GM23338 (cell line): ENCODE results near the gene CCDC85B. TPM values are rescaled to one million over a fixed set of nuclear protein-coding genes. Genes with fewer than 3 reads are reported as not detected.

ENCODE experiments used
- ATAC-seq: fragments of 200-7000 bp; cut with Tn5 transposase; 3 replicates; pipeline ENCODE4 v1.9.1; 2020
- DNase-seq: peaks from one replicate; pipeline ENCODE4 v3.0.0-alpha.2; 2015; ENCODE audit warnings: low spot score
- H2AFZ ChIP-seq: fragments of 200-600 bp; sonication (generic); 2 replicates; pipeline ENCODE4 v1.8.0; 2016; ENCODE audit warnings: antibody characterized with exemption, mild to moderate bottlenecking, moderate library complexity
- H3F3A ChIP-seq: fragments of 200-600 bp; sonication (generic); replicated peaks from 2 replicates; pipeline ENCODE4 v1.8.0; 2017; ENCODE audit warnings: antibody characterized with exemption, mixed run types, low read depth
- H3K27ac ChIP-seq: fragments of 200-600 bp; sonication (generic); 2 replicates; pipeline ENCODE4 v1.6.1; 2016; ENCODE audit warnings: low read depth
- H3K27me3 ChIP-seq: fragments of 200-600 bp; sonication (generic); 2 replicates; pipeline ENCODE4 v1.8.0; 2016; ENCODE audit warnings: mild to moderate bottlenecking, mixed run types, moderate library complexity; ENCODE audit not compliant: insufficient read depth
- H3K36me3 ChIP-seq: fragments of 200-600 bp; sonication (generic); 2 replicates; pipeline ENCODE4 v1.8.0; 2016; ENCODE audit warnings: mild to moderate bottlenecking; ENCODE audit not compliant: insufficient read depth
- H3K4me1 ChIP-seq: fragments of 200-600 bp; sonication (generic); 2 replicates; pipeline ENCODE4 v1.8.0; 2016; ENCODE audit warnings: mild to moderate bottlenecking, moderate library complexity; ENCODE audit not compliant: insufficient read depth
- H3K4me2 ChIP-seq: fragments of 200-600 bp; sonication (generic); 2 replicates; pipeline ENCODE4 v1.7.1; 2017; ENCODE audit warnings: mixed run types
- H3K4me3 ChIP-seq: fragments of 200-600 bp; sonication (generic); 2 replicates; pipeline ENCODE4 v1.6.1; 2016; ENCODE audit warnings: mixed run types
- H3K79me2 ChIP-seq: fragments of 200-600 bp; sonication (generic); replicated peaks from 2 replicates; pipeline ENCODE4 v1.8.0; 2017; ENCODE audit warnings: mild to moderate bottlenecking; ENCODE audit not compliant: insufficient read depth
- H3K9me2 ChIP-seq: fragments of 200-600 bp; sonication (generic); 2 replicates; pipeline ENCODE4 v1.8.0; 2017; ENCODE audit not compliant: insufficient read depth
- H4K20me1 ChIP-seq: fragments of 200-600 bp; sonication (generic); replicated peaks from 2 replicates; pipeline ENCODE4 v1.8.0; 2017; ENCODE audit warnings: mild to moderate bottlenecking; ENCODE audit not compliant: insufficient read depth
- H3K27ac Mint-ChIP-seq: 2 replicates; pipeline ENCODE4 v1.8.0; 2020; ENCODE audit warnings: inconsistent platforms, mild to moderate bottlenecking, moderate library complexity, mixed read lengths
- H3K27me3 Mint-ChIP-seq: 3 replicates; pipeline ENCODE4 v1.8.0; 2022; ENCODE audit warnings: low read depth, mild to moderate bottlenecking, moderate library complexity, mixed read lengths, inconsistent platforms; ENCODE audit not compliant: insufficient read depth, poor library complexity
- H3K36me3 Mint-ChIP-seq: 3 replicates; pipeline ENCODE4 v1.8.0; 2021; ENCODE audit warnings: low read depth, mild to moderate bottlenecking, inconsistent platforms, moderate library complexity, mixed read lengths
- H3K4me1 Mint-ChIP-seq: 3 replicates; pipeline ENCODE4 v1.8.0; 2020; ENCODE audit warnings: mild to moderate bottlenecking, inconsistent platforms, mixed read lengths
- H3K4me3 Mint-ChIP-seq: 3 replicates; pipeline ENCODE4 v1.8.0; 2021; ENCODE audit warnings: moderate library complexity, mild to moderate bottlenecking, inconsistent platforms, mixed read lengths
- H3K9me3 Mint-ChIP-seq: 3 replicates; pipeline ENCODE4 v1.8.0; 2020; ENCODE audit warnings: moderate library complexity, mild to moderate bottlenecking, inconsistent platforms, mixed read lengths
- EZH2 ChIP-seq: fragments of 200-600 bp; sonication (generic); IDR thresholded peaks from one replicate; pipeline ENCODE4 v1.8.0; 2017; ENCODE audit warnings: antibody characterized with exemption, mild to moderate bottlenecking, low read depth; ENCODE audit not compliant: unreplicated experiment
- polyA plus RNA-seq: library from polyadenylated mRNA; unstranded; fragments of >200 nt; fragmentation: Nextera tagmentation; extraction: Ambion mirVana; gene quantifications from 2 replicates; pipeline ENCODE4 v1.2.1, GENCODE V29; 2016
- total RNA-seq: library from RNA; depleted of rRNA; stranded (reverse); fragments of >200 nt; shearing (Covaris generic); gene quantifications from 2 replicates; pipeline ENCODE4 v1.2.3, GENCODE V29; 2014
- TF ChIP-seq, protein P1 (sequence below): fragments of 250-450 bp; sonication (Bioruptor Pico); IDR thresholded peaks from 2 replicates; pipeline ENCODE4 v1.5.0; 2020; ENCODE audit warnings: mild to moderate bottlenecking, moderate library complexity

Gene CCDC85B
- total and polyA plus RNA-seq, 2 experiments from 2014 or later: 54.5 to 66.3 TPM

DNA sequence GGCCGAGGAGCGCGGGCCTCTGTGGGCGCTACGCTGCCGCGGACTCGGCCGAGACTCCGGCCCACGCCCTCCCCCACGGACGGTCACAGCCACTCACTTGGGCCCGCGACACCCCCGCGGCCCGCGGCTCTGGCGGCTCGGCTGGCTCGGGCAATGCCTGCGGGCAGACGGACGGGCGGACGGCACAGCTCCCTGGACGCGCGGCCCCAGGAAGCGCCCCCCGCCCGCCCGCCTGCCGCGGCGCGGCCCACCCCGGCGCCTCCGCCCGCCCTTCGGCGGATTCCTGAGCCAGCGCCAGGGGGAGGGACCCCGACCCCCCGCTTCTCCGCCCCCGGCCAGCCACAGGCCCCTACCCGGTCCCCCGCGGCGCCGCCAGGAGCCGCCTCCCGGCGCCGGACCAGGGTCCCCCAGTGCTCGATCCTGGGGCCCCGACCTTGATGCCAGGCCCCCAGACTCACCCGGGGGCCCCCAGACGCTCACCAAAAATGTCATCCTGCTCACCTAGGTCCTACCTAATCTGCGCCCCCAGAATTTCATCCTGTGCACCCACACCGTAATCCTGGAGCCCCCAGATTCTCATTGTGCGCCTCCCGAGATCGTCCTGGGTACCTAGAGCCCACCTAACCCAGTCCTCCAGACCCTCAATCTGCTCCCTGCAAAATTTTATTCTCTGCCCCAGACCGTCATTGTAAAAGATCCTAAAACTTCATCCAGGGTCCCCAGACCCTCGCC lies 17.7 kb upstream of the CCDC85B start, which contains the start of gene EFEMP2:
TSS of gene EFEMP2 (minus strand) at position 215 of the 732 bp plus-strand sequence. CDS start 446 bp downstream, outside the sequence.
- DNase-seq: no peak
- H3K27me3 ChIP-seq: peaks cover 29% of the 10 kb centered on the region
- H2AFZ ChIP-seq: peak within 1 kb of the TSS; percentile 98

More for the DNA sequence above, 17.7 kb upstream of the CCDC85B start, which contains the start of gene EFEMP2:
- no peaks in the 10 kb centered on the region for H3K36me3 ChIP-seq
- no peaks in the 10 kb centered on the region for H3K79me2 ChIP-seq
- Mint-ChIP-seq H3K27me3 (peaks cover 46% of the 10 kb centered on the region), H3K4me3 (peak within 1 kb of the TSS; percentile 75), H3K4me1 (peaks cover 3% of the 10 kb centered on the region; the same call in 2 of the 3 replicates), H3K27ac (no peak within 1 kb of the TSS), H3K9me3 (no peaks in the 10 kb centered on the region; the same call in 2 of the 3 replicates), H3K36me3 (no peaks in the 10 kb centered on the region)
- peak within 1 kb of the TSS; percentile 99 for H3K4me2 ChIP-seq
- H3K27ac ChIP-seq: no peak within 1 kb of the TSS
- peak within 1 kb of the TSS; percentile 83 for H3K4me3 ChIP-seq
- no peaks in the 10 kb centered on the region; the same call in 1 of the 2 replicates for H4K20me1 ChIP-seq
- H3F3A ChIP-seq: no peaks in the 10 kb centered on the region; the same call in 1 of the 2 replicates
- TF ChIP-seq, protein P1, sequence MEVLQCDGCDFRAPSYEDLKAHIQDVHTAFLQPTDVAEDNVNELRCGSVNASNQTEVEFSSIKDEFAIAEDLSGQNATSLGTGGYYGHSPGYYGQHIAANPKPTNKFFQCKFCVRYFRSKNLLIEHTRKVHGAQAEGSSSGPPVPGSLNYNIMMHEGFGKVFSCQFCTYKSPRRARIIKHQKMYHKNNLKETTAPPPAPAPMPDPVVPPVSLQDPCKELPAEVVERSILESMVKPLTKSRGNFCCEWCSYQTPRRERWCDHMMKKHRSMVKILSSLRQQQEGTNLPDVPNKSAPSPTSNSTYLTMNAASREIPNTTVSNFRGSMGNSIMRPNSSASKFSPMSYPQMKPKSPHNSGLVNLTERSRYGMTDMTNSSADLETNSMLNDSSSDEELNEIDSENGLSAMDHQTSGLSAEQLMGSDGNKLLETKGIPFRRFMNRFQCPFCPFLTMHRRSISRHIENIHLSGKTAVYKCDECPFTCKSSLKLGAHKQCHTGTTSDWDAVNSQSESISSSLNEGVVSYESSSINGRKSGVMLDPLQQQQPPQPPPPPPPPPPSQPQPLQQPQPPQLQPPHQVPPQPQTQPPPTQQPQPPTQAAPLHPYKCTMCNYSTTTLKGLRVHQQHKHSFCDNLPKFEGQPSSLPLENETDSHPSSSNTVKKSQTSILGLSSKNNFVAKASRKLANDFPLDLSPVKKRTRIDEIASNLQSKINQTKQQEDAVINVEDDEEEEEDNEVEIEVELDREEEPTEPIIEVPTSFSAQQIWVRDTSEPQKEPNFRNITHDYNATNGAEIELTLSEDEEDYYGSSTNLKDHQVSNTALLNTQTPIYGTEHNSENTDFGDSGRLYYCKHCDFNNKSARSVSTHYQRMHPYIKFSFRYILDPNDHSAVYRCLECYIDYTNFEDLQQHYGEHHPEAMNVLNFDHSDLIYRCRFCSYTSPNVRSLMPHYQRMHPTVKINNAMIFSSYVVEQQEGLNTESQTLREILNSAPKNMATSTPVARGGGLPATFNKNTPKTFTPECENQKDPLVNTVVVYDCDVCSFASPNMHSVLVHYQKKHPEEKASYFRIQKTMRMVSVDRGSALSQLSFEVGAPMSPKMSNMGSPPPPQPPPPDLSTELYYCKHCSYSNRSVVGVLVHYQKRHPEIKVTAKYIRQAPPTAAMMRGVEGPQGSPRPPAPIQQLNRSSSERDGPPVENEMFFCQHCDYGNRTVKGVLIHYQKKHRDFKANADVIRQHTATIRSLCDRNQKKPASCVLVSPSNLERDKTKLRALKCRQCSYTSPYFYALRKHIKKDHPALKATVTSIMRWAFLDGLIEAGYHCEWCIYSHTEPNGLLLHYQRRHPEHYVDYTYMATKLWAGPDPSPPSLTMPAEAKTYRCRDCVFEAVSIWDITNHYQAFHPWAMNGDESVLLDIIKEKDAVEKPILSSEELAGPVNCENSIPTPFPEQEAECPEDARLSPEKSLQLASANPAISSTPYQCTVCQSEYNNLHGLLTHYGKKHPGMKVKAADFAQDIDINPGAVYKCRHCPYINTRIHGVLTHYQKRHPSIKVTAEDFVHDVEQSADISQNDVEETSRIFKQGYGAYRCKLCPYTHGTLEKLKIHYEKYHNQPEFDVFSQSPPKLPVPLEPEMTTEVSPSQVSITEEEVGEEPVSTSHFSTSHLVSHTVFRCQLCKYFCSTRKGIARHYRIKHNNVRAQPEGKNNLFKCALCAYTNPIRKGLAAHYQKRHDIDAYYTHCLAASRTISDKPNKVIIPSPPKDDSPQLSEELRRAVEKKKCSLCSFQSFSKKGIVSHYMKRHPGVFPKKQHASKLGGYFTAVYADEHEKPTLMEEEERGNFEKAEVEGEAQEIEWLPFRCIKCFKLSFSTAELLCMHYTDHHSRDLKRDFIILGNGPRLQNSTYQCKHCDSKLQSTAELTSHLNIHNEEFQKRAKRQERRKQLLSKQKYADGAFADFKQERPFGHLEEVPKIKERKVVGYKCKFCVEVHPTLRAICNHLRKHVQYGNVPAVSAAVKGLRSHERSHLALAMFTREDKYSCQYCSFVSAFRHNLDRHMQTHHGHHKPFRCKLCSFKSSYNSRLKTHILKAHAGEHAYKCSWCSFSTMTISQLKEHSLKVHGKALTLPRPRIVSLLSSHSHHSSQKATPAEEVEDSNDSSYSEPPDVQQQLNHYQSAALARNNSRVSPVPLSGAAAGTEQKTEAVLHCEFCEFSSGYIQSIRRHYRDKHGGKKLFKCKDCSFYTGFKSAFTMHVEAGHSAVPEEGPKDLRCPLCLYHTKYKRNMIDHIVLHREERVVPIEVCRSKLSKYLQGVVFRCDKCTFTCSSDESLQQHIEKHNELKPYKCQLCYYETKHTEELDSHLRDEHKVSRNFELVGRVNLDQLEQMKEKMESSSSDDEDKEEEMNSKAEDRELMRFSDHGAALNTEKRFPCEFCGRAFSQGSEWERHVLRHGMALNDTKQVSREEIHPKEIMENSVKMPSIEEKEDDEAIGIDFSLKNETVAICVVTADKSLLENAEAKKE (CRISPR knock-in tag): no peak
- peak; percentile 63 for TF ChIP-seq EZH2
- no peaks in the 10 kb centered on the region; the same call in 1 of the 2 replicates for H3K4me1 ChIP-seq
- peak; percentile 9 for ATAC-seq
- no peaks in the 10 kb centered on the region for H3K9me2 ChIP-seq
